GM18507 (cell line): ENCODE data around the gene MYO7A.

Source experiments
- DNase-seq: peaks from one replicate; pipeline ENCODE4 v3.0.0; 2011; ENCODE audit warnings: low read depth; ENCODE audit not compliant: insufficient read length; ENCODE audit errors: extremely low spot score
- FAIRE-seq: peaks from 2 replicates; lab custom pipeline; 2011; peaks lifted over from hg19 to GRCh38; lab: Jason Lieb, UNC

The MYO7A gene

DNA sequence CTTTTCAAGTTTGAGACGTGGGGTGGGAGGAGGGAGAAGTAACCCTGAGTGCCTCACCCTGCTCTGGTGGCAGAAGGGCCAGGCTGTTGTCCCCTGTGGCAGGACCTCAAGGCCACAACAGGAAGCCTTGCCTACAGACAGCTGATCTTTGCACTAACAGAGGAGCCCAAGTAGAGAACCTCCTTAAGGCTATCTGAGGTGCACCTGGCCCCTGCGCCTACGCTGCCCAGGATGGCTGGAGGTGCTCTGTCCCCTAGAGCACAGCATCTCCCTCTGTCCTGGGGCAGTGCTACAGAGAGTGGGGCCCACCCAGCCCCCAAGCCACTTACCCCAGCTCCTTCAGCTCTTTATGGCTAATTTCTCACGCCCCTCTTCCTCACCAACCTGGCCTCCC is 27.0 kb downstream of the MYO7A start:
- DNase-seq, result no peak
- FAIRE-seq, result no peak

DNA sequence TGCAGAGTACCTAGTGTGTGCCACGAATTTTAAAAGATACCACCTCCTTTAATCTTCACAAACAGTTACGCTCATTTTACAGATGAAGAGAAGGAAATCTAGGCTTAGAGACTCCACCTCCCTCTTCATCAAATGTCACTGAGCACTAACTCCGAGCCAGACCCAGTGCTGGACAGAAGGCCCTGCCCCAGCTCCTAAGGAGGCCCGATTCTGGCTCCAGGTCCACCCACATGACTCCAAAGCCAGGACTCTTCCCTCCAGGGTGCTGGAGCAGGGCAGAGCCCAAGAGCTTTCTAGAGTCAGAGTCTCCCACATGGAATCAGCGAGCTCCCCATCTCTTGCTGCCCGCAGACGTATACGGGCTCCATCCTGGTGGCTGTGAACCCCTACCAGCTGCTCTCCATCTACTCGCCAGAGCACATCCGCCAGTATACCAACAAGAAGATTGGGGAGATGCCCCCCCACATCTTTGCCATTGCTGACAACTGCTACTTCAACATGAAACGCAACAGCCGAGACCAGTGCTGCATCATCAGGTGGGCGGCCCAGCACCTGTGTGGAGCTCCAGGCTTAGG is 27.6 kb downstream of the MYO7A start:
- no peak for FAIRE-seq
- no peak for DNase-seq

- no peak for FAIRE-seq
- no peak for DNase-seq
Measured at GRCh38 chr11:77156396-77157195, 28.6 kb downstream of the MYO7A start.

GRCh38 chr11:77158041-77158695 is 30.1 kb downstream of the MYO7A start:
- no peak for FAIRE-seq
- DNase-seq, result no peak

- no peak for DNase-seq
- no peak for FAIRE-seq
Measured at GRCh38 chr11:77159219-77159936, 31.3 kb downstream of the MYO7A start.

DNA sequence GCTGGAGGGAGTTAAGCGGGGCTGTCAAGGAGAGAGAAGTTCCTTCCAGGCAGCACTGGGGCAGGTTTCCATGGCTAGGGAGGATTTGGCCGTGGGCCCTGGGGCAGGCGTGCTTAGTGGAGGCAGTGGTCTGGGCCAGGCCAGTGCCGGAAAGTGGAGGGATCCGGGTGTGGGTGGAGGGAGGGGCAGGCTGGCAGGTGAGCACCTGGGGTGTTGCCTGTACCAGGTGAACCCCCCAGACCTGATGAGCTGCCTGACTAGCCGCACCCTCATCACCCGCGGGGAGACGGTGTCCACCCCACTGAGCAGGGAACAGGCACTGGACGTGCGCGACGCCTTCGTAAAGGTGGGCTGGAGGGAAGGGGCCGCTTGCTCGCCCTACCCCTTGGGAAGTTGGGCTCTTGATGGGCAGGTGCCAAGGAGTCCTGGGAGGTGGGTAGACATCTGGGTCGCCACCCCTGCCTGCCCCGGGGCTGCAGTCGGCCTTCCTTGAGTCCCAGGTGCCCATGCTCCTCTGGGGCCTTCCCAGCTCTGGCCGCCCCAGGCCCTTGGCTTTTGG is 32.0 kb downstream of the MYO7A start:
- no peak for FAIRE-seq

DNA sequence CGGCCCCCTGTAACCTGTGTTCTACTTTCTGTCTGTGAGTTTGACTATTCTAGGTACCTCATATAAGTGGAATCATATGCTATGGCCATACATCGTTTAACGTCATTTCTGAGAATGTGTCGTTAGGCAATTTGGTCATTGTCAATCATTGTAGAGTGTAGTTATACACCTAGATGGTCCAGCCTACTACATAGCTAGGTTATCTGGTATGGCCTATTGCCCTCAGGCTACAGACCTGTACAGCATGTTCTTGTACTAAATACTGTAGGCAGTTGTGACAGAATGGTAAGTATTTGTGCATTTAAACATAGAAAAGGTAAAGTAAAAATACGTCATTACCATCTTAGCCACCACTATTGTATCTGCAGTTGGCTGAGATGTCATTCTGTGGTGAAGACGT is 35.2 kb downstream of the MYO7A start:
- DNase-seq (no peak), FAIRE-seq (no peak)

More for the DNA sequence above, 32.0 kb downstream of the MYO7A start:
- no peak for DNase-seq

DNA sequence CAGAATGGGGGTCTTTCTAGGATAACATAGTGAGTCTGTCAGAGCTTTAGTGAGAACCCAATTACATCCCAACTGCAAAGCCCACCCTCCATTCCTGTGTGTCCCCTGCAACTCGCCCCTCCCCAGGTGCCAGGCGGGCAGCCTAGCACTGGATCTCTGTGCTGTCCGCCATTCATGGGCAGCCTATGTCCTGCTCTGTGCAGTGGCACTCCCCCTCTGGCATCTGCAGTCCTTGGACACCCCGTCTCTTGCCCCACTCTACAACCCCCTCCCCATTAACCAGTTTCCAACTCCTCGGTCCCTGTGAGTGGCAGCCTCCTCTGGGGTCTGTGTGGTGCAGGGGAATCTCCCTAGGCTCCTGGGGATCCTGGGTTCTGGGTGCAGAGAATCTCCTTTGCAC is 37.0 kb downstream of the MYO7A start:
- DNase-seq (no peak), FAIRE-seq (no peak)

DNA sequence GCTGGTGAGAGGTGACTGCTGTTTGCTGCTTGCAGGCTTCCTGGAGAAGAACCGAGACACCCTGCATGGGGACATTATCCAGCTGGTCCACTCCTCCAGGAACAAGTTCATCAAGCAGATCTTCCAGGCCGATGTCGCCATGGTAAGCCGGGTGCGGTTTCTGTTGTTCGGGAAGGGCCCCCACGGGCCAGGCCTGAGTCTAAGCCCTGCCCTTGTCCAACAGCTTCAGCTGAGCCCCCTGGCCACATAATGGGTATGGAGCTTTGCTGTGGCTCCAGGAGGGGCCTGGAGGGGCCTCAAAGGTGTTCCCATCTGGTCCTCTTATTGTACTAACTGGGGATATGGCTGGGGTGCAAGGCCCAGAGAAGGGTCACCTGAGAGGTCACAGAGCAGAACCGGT is 38.0 kb downstream of the MYO7A start:
- DNase-seq (no peak), FAIRE-seq (no peak)

DNA sequence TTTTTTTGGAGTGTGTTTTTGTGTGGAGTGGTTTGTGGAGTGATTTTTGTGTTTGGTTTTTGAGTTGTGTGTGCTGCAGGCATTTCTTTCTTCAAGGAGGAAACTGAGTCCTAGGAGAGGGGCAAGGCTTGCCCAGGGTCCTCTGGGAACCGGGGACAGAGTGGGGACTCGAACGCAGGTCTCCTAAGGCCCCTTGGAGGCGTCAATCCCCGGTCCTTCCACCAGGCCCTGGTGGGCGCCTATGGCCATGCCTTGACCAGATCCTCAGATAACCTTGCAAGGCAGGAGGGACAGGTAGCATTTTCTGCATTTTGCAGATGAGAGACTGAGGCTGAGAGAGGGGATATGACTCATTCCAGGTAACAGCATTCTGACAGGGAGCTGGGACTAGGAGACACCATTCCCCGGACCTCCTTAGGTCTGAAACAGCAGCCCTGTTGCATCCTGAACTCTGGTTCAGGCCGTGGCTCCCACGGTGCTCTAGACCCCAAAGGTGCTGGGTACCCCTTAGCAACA is 39.1 kb downstream of the MYO7A start:
- FAIRE-seq, result no peak
- no peak for DNase-seq

DNA sequence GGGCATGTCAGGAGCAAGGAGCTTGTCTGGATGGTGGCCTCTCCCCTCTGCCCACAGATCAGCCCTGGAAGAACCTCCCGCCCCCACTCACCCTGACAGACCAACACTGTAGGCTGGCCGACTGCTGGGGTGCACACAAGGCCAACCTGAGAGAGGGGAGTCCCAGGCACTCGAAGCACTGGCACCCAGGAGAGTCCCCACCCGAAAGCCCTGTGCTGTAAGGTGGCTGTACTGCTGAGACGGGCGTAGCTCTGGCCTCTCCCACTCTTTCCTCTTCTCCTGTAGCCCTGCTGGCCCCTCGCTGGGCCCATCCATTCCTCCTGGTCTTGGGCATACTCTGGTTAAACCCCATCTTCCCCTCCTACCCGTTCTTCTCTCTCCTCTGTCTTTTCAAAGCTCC is 39.7 kb downstream of the MYO7A start:
- no peak for FAIRE-seq
- no peak for DNase-seq

DNA sequence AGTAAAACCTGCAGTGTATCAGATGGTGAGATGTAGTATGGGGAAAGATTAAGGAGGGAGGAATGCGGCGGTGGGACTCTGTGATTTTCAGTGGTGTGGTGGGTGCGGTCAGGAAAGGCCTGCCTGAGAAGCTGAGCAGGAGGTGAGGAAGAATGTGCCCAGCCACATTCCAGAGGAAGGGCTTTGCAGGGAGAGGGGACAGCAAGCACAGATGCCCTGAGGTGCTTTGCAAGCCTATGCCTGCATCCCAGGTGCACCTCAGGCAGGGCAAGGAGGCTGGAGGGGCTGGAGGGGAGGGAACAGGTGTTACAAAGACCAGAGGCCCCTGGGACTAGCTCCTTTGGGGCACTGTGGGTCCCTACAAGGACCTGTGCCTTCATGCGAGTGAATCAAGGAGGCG is 42.1 kb downstream of the MYO7A start:
- DNase-seq, result no peak
- no peak for FAIRE-seq

GRCh38 chr11:77171254-77171653 is 43.2 kb downstream of the MYO7A start:
- DNase-seq (no peak), FAIRE-seq (no peak)

DNA sequence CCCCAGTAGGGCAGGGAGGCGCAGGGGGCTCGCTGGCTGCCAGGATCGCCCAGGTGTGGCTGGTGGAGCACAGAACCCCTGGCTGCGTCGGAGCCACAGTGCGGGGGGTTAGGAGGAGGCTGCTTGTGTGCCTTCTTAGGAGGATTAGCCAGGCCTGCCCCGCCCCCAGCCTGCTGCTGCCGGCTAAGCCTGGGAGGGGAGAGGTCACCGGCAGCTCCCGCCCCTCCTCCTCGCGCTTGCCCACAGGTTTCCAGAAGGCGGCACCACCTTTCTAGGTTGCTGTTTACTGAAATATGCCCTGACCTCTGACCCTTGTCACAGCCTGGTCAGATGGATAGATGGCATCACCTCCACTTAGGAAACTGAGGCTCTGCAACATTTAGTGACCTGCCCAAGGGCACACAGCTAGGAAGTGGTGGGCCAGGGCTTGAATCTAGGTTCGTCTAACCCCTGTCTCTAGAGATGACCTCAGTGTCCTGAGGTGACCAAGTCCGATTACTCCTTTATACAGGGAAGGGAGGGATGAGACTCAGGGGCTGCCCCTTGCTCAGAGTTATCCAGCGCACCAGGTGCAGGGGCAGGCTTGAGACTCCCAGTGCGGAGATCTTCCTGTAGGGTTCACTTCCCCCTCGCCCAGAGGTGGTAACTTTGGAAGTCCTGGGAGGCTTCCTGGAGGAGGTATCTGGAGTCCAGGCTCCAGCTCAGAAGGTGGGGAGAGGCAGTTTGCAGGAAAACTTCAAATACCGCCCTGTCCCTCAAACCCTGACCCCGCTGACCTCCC is 44.0 kb downstream of the MYO7A start:
- FAIRE-seq (no peak), DNase-seq (no peak)

DNA sequence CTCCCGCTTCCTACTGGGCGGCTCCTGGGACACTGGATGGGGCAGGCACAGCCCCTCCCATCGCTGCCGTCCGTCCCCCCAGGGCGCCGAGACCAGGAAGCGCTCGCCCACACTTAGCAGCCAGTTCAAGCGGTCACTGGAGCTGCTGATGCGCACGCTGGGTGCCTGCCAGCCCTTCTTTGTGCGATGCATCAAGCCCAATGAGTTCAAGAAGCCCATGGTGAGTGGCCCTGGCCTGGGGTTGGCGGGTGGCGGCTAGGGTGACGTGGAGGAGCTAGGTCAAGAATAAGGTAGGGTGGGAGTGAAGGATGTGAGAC is 44.6 kb downstream of the MYO7A start:
- DNase-seq (no peak), FAIRE-seq (no peak)

GRCh38 chr11:77173494-77173893 is 45.4 kb downstream of the MYO7A start:
- FAIRE-seq (no peak), DNase-seq (no peak)

DNA sequence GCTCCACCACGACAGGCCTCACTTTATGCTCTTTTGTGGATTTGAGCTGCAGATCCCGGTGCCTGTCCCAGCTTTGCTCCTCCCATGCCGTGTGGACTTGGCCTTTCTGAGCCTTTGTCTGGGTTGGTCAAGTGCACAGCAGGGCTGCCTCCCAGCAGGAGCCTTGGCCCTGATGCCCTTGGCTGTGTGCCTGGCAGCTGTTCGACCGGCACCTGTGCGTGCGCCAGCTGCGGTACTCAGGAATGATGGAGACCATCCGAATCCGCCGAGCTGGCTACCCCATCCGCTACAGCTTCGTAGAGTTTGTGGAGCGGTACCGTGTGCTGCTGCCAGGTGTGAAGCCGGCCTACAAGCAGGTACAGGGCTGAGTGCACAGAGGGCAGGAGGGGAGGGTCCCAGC is 46.5 kb downstream of the MYO7A start:
- DNase-seq, result no peak
- FAIRE-seq, result no peak

GRCh38 chr11:77175021-77175842 is 47.2 kb downstream of the MYO7A start:
- DNase-seq, result no peak
- no peak for FAIRE-seq
